Endodermal cell (in vitro differentiated cells): Measurements from ENCODE around the gene CTRB1. TPM values are rescaled to one million over a fixed set of nuclear protein-coding genes. Genes with fewer than 3 reads are reported as not detected.
A peak's percentile ranks its signal among the peaks of the same experiment; 100 is the strongest.

Source experiments
- DNase-seq: peaks from one replicate; pipeline ENCODE4 v3.0.0-alpha.2; 2017
- H3K27ac ChIP-seq: 2 replicates; pipeline ENCODE4 v1.5.1; 2013; ENCODE audit warnings: mild to moderate bottlenecking, low read depth, low read length, moderate library complexity
- H3K27me3 ChIP-seq: 2 replicates; pipeline ENCODE4 v1.6.1; 2013; ENCODE audit warnings: mild to moderate bottlenecking, low read length, moderate library complexity; ENCODE audit not compliant: insufficient read depth, control insufficient read depth, poor library complexity, severe bottlenecking
- H3K36me3 ChIP-seq: 2 replicates; pipeline ENCODE4 v1.7.0; 2013; ENCODE audit warnings: mild to moderate bottlenecking, low read length, moderate library complexity; ENCODE audit not compliant: control insufficient read depth, insufficient read depth
- H3K4me1 ChIP-seq: one replicate; pipeline ENCODE4 v1.7.0; 2013; ENCODE audit warnings: low read length; ENCODE audit not compliant: control insufficient read depth, insufficient read depth
- H3K4me3 ChIP-seq: 2 replicates; pipeline ENCODE4 v1.5.1; 2013; ENCODE audit warnings: mild to moderate bottlenecking, low read length, moderate library complexity
- H3K9ac ChIP-seq: 2 replicates; pipeline ENCODE4 v1.6.1; 2013; ENCODE audit warnings: mild to moderate bottlenecking, low read length, moderate library complexity; ENCODE audit not compliant: poor library complexity, severe bottlenecking; ENCODE audit errors: extremely low read depth
- H3K9me3 ChIP-seq: 2 replicates; pipeline ENCODE4 v1.6.1; 2013; ENCODE audit warnings: mild to moderate bottlenecking, low read length, moderate library complexity; ENCODE audit not compliant: control insufficient read depth
- H3K27ac Mint-ChIP-seq: 2 replicates; pipeline ENCODE4 v1.8.0; 2020; ENCODE audit warnings: mixed read lengths
- H3K27me3 Mint-ChIP-seq: 2 replicates; pipeline ENCODE4 v1.8.0; 2021; ENCODE audit warnings: mild to moderate bottlenecking, mixed read lengths; ENCODE audit not compliant: insufficient read depth
- H3K36me3 Mint-ChIP-seq: 2 replicates; pipeline ENCODE4 v1.8.0; 2020; ENCODE audit warnings: low read depth, mixed read lengths
- H3K4me1 Mint-ChIP-seq: 2 replicates; pipeline ENCODE4 v1.8.0; 2020; ENCODE audit warnings: mixed read lengths
- H3K4me3 Mint-ChIP-seq: 2 replicates; pipeline ENCODE4 v1.8.0; 2020; ENCODE audit warnings: mild to moderate bottlenecking, moderate library complexity, mixed read lengths
- H3K9me3 Mint-ChIP-seq: 2 replicates; pipeline ENCODE4 v1.8.0; 2020; ENCODE audit warnings: mild to moderate bottlenecking, mixed read lengths
- WGBS, 2 experiments: methylation state at CpG; one replicate each; pipeline versions ENCODE4 v1.1.5 to v1.1.7; 2013; ENCODE audit warnings: missing lambda C conversion rate in 2 of 2, mixed read lengths in 1 of 2; ENCODE audit not compliant: insufficient coverage in 1 of 2, insufficient read length in 1 of 2; 5-methylcytosine and 5-hydroxymethylcytosine counted together
- total RNA-seq, 2 donors: library from RNA; stranded (reverse); fragmentation: NEBNext Ultra II Directional in 1 of 2; extraction: Animal tissue kit (Norgen Biotek cat#: 25700) in 1 of 2; gene quantifications; 2 replicates in 1 of 2; 3 replicates in 1 of 2; pipeline ENCODE4 v1.2.1, GENCODE V29; 2021
- TF ChIP-seq, protein P1 (sequence below): fragments of 200-600 bp; sonication (generic); conservative IDR thresholded peaks from 2 replicates; pipeline ENCODE4 v1.5.0; 2021; ENCODE audit warnings: antibody characterized with exemption, mild to moderate bottlenecking

The CTRB1 gene
- total RNA-seq, 2 donors from 2014 or later = not detected

DNA sequence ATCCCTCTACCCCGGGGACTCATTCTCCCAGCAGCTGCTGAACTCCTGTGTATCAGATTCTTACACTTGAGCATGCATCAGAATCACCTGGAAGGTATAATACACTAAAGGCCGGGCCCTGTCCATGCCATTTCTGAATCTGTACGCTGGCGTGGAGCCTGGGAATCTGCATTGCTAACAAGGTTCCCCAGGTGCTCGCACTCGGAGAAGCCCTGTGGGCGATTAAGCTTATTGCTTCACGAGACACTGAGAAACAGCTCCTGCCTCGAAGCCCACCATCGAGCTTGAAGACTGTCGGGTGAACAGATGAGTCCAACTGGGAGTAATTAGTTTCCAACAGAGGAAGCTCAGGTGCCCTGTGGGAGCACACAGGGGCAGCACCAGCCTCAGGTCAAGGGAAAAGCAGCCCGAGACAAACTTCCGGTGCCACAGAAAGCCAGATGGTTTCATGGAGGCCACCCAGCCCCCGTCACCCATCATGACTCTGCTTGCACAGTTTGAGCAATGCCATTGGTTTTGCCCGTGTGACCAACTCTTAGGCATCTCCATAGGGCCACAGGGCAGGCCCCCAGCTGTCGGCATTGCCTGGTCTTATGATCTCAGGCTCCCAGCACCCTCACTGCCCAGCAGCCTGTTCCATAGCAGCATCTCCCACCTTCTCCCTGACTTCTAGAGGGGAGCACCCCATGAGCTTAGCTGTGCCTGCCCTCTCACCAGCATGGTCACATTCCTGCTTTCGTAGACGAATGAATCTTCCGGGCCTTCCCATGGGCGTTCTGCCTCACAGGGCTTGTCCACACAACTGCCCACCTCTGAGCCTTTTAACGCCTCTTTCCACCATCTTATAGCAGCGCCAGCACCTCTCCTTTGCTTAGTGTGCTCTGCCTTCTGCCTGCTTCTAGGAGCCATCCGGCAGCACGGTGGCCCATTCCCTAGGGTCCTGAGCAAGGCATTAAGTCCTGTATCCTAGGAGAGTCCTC lies 22.7 kb upstream of the CTRB1 start:
- DNase-seq = peak; percentile 42
- H3K27me3 Mint-ChIP-seq = peaks cover 22% of the 10 kb centered on the region
- H3K27ac Mint-ChIP-seq = no peak overlapping the region
- peaks cover 16% of the 10 kb centered on the region for H3K27me3 ChIP-seq
- peaks cover 6% of the 10 kb centered on the region for H3K4me1 ChIP-seq
- H3K9me3 Mint-ChIP-seq = no peaks in the 10 kb centered on the region
- no peaks in the 10 kb centered on the region for H3K9me3 ChIP-seq
- peaks cover 17% of the 10 kb centered on the region for H3K4me1 Mint-ChIP-seq
- H3K36me3 Mint-ChIP-seq = no peaks in the 10 kb centered on the region
- no peaks in the 10 kb centered on the region for H3K36me3 ChIP-seq
- WGBS, 2 experiments = 89 to 90% methylated on average over 24 of the region's 24 CpGs
- TF ChIP-seq, protein P1, sequence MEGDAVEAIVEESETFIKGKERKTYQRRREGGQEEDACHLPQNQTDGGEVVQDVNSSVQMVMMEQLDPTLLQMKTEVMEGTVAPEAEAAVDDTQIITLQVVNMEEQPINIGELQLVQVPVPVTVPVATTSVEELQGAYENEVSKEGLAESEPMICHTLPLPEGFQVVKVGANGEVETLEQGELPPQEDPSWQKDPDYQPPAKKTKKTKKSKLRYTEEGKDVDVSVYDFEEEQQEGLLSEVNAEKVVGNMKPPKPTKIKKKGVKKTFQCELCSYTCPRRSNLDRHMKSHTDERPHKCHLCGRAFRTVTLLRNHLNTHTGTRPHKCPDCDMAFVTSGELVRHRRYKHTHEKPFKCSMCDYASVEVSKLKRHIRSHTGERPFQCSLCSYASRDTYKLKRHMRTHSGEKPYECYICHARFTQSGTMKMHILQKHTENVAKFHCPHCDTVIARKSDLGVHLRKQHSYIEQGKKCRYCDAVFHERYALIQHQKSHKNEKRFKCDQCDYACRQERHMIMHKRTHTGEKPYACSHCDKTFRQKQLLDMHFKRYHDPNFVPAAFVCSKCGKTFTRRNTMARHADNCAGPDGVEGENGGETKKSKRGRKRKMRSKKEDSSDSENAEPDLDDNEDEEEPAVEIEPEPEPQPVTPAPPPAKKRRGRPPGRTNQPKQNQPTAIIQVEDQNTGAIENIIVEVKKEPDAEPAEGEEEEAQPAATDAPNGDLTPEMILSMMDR = no peak
- H3K27ac ChIP-seq = no peak overlapping the region
- no peak overlapping the region for H3K4me3 Mint-ChIP-seq
- H3K4me3 ChIP-seq = no peak overlapping the region
- no peak overlapping the region for H3K9ac ChIP-seq

DNA sequence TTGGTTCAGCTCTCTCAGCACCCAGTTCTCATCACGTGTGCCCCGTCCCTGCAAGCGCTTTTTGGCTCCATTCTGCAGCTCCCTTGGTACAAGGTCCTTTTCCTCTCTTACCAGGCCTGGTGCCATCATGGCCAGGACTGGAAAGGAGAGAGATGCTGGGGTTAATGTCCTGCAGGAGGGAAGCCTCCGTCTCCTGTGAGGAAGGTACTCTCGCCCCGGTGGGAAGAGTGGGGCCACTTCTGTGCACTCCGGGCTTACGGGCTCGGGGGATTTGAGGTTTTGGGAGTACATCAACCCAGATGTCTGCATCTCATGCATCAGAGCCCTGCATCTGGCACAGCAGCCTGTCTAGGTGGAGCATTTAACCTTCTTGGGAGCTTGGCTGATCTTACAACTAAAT lies 22.0 kb upstream of the CTRB1 start:
- no peak overlapping the region for H3K27ac Mint-ChIP-seq
- H3K27me3 ChIP-seq = peaks cover 16% of the 10 kb centered on the region
- H3K9ac ChIP-seq = no peak overlapping the region
- H3K4me3 ChIP-seq = no peak overlapping the region
- no peak overlapping the region for H3K4me3 Mint-ChIP-seq
- peaks cover 6% of the 10 kb centered on the region for H3K4me1 ChIP-seq
- peaks cover 17% of the 10 kb centered on the region for H3K4me1 Mint-ChIP-seq
- H3K9me3 ChIP-seq = no peaks in the 10 kb centered on the region
- H3K36me3 Mint-ChIP-seq = no peaks in the 10 kb centered on the region
- WGBS, 2 experiments = 81 to 83% methylated on average over 9 of the region's 9 CpGs
- H3K9me3 Mint-ChIP-seq = no peaks in the 10 kb centered on the region
- peaks cover 22% of the 10 kb centered on the region for H3K27me3 Mint-ChIP-seq
- TF ChIP-seq, protein P1 = no peak
- peak; percentile 52 for DNase-seq
- no peaks in the 10 kb centered on the region for H3K36me3 ChIP-seq
- H3K27ac ChIP-seq = no peak overlapping the region

DNA sequence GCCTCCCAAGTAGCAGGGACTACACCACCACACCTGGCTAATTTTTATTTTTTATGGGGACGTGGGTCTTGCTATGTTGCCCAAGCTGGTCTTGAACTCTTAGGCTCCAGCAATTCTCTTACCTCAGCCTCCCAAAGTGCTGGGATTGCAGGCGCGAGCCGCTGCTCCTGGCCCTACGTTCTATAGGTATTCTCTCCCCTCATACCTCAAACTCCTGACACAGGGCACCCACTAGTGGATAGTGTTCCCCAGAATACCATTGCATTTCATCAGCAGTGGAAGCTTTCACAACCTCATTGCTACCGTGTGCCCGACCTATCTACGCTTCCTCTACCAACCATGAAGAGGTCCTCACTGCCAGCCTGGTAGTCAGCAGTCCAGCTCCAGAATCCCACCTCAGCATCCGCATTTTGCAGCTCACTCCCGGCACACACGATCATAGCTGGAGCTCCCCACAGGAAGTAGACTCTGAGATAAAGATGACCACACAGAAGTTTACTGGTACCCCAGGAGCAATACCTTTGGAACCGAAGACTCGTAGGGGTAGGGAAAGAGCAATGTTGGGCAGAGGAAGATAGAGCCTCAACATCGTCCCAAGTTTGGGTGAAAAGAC lies 21.2 kb upstream of the CTRB1 start:
- Histone ChIP-seq H3K36me3 (no peaks in the 10 kb centered on the region), H3K4me3 (no peak overlapping the region), H3K27me3 (peaks cover 16% of the 10 kb centered on the region), H3K27ac (no peak overlapping the region), H3K9ac (no peak overlapping the region), H3K4me1 (peaks cover 6% of the 10 kb centered on the region), H3K9me3 (no peaks in the 10 kb centered on the region)
- 88% methylated on average over 14 of the region's 14 CpGs for WGBS, 2 experiments
- peak; percentile 60 for DNase-seq
- Mint-ChIP-seq H3K36me3 (no peaks in the 10 kb centered on the region), H3K4me1 (peaks cover 17% of the 10 kb centered on the region), H3K4me3 (no peak overlapping the region), H3K27ac (no peak overlapping the region), H3K27me3 (peaks cover 22% of the 10 kb centered on the region), H3K9me3 (no peaks in the 10 kb centered on the region)
- TF ChIP-seq, protein P1 = no peak
